HEK293 (cell line): ENCODE data around the gene SH2B3.

Experiments used
- CTCF ChIA-PET: fragments of 350-600 bp; formaldehyde crosslinking; extraction: SDS; loops from one replicate; lab custom pipeline; 2021; ENCODE audit warnings: antibody characterized with exemption; lab: Yijun Ruan, JAX
- POLR2A ChIA-PET: fragments of 300-600 bp; formaldehyde crosslinking; extraction: SDS; loops from one replicate; lab custom pipeline; 2020; ENCODE audit warnings: antibody characterized with exemption, inconsistent platforms; lab: Yijun Ruan, JAX
- H3K27ac ChIP-seq: fragments of 200-500 bp; sonication (Bioruptor generic); 2 replicates; pipeline ENCODE4 v1.5.1; 2014; ENCODE audit warnings: low read depth, low read length, control low read depth, inconsistent platforms; ENCODE audit errors: extremely low read depth
- H3K36me3 ChIP-seq, 2 experiments: fragments of 200-500 bp in 1 of 2; sonication (Bioruptor generic) in 1 of 2; 1 replicate in 1 of 2; 2 replicates in 1 of 2; pipeline ENCODE4 v1.5.1; 2014 to 2017; ENCODE audit warnings: inconsistent platforms in 2 of 2, low read length in 2 of 2; ENCODE audit not compliant: control insufficient read depth in 2 of 2, insufficient read depth in 1 of 2
- H3K4me1 ChIP-seq: fragments of 200-500 bp; sonication (Bioruptor generic); 2 replicates; pipeline ENCODE4 v1.5.1; 2014; ENCODE audit warnings: mild to moderate bottlenecking, low read length, inconsistent platforms; ENCODE audit not compliant: control insufficient read depth, insufficient read depth
- H3K4me3 ChIP-seq: 2 replicates; pipeline ENCODE4 v1.5.1; 2011; ENCODE audit warnings: low read depth, mild to moderate bottlenecking, control low read depth, low read length, moderate library complexity
- H3K9me3 ChIP-seq: fragments of 200-500 bp; sonication (Bioruptor generic); 2 replicates; pipeline ENCODE4 v1.5.1; 2014; ENCODE audit warnings: low read depth, low read length, inconsistent platforms; ENCODE audit not compliant: control insufficient read depth, insufficient read depth
- BCL6B ChIP-seq: fragments of 450-650 bp; formaldehyde crosslinking; IDR thresholded peaks from 2 replicates; pipeline ENCODE4 v1.5.1; 2017; ENCODE audit warnings: missing biosample characterization, missing genetic modification characterization
- EGR2 ChIP-seq: fragments of 450-650 bp; formaldehyde crosslinking; IDR thresholded peaks from 2 replicates; pipeline ENCODE4 v1.5.1; 2016; ENCODE audit warnings: low read depth, missing biosample characterization, missing genetic modification characterization
- HIC1 ChIP-seq: fragments of 450-650 bp; formaldehyde crosslinking; IDR thresholded peaks from 2 replicates; pipeline ENCODE4 v1.5.1; 2016; ENCODE audit warnings: missing biosample characterization, missing genetic modification characterization
- HOXC10 ChIP-seq: sonication (generic); formaldehyde crosslinking; IDR thresholded peaks from 2 replicates; pipeline ENCODE4 v1.8.1; 2023; ENCODE audit warnings: mild to moderate bottlenecking, missing genetic modification reagents
- MYNN ChIP-seq: fragments of 450-650 bp; formaldehyde crosslinking; IDR thresholded peaks from 2 replicates; pipeline ENCODE4 v1.5.1; 2016; ENCODE audit warnings: missing biosample characterization, missing genetic modification characterization, borderline replicate concordance
- TSHZ1 ChIP-seq: fragments of 450-650 bp; formaldehyde crosslinking; IDR thresholded peaks from 2 replicates; pipeline ENCODE4 v1.5.1; 2016; ENCODE audit warnings: missing biosample characterization, missing genetic modification characterization, borderline replicate concordance
- WT1 ChIP-seq: fragments of 450-650 bp; formaldehyde crosslinking; IDR thresholded peaks from 2 replicates; pipeline ENCODE4 v1.5.1; 2016; ENCODE audit warnings: missing biosample characterization, missing genetic modification characterization
- YY1 ChIP-seq: fragments of 450-650 bp; formaldehyde crosslinking; IDR thresholded peaks from 2 replicates; pipeline ENCODE4 v1.5.1; 2018; ENCODE audit warnings: missing biosample characterization, missing genetic modification characterization
- ZFHX2 ChIP-seq: fragments of 450-650 bp; formaldehyde crosslinking; conservative IDR thresholded peaks from 2 replicates; pipeline ENCODE4 v1.5.1; 2016; ENCODE audit warnings: missing biosample characterization, missing genetic modification characterization
- ZIC2 ChIP-seq: fragments of 450-650 bp; formaldehyde crosslinking; IDR thresholded peaks from 2 replicates; pipeline ENCODE4 v1.5.1; 2016; ENCODE audit warnings: missing biosample characterization, missing genetic modification characterization
- ZNF248 ChIP-seq: fragments of 450-650 bp; formaldehyde crosslinking; IDR thresholded peaks from 2 replicates; pipeline ENCODE4 v1.5.1; 2017; ENCODE audit warnings: missing biosample characterization, missing genetic modification characterization
- ZNF274 ChIP-seq, 2 experiments: fragments of 200-500 bp in 1 of 2; fragments of 450-650 bp in 1 of 2; sonication (Bioruptor generic) in 1 of 2; formaldehyde crosslinking in 1 of 2; IDR thresholded peaks; 2 replicates each; pipeline versions ENCODE4 v1.5.1 to v1.6.1; 2014 to 2016; ENCODE audit warnings: borderline replicate concordance in 1 of 2, inconsistent platforms in 1 of 2, low read length in 1 of 2, missing biosample characterization in 1 of 2, missing genetic modification characterization in 1 of 2
- ZNF398 ChIP-seq: fragments of 450-650 bp; formaldehyde crosslinking; IDR thresholded peaks from 2 replicates; pipeline ENCODE4 v1.5.1; 2017; ENCODE audit warnings: missing biosample characterization, missing genetic modification characterization
- ZNF416 ChIP-seq: fragments of 450-650 bp; formaldehyde crosslinking; IDR thresholded peaks from 2 replicates; pipeline ENCODE4 v1.5.1; 2016; ENCODE audit warnings: missing biosample characterization, missing genetic modification characterization
- ZNF449 ChIP-seq: fragments of 450-650 bp; formaldehyde crosslinking; IDR thresholded peaks from 2 replicates; pipeline ENCODE4 v1.5.1; 2017; ENCODE audit warnings: missing biosample characterization, mild to moderate bottlenecking, missing genetic modification characterization, moderate library complexity
- ZNF610 ChIP-seq: fragments of 450-650 bp; formaldehyde crosslinking; IDR thresholded peaks from 2 replicates; pipeline ENCODE4 v1.5.1; 2016; ENCODE audit warnings: missing biosample characterization, missing genetic modification characterization, borderline replicate concordance
- ZNF654 ChIP-seq: fragments of 450-650 bp; formaldehyde crosslinking; IDR thresholded peaks from 2 replicates; pipeline ENCODE4 v1.5.1; 2016; ENCODE audit warnings: low read depth, missing biosample characterization, missing genetic modification characterization
- ZNF658 ChIP-seq: fragments of 450-650 bp; formaldehyde crosslinking; IDR thresholded peaks from 2 replicates; pipeline ENCODE4; 2016; ENCODE audit warnings: missing biosample characterization, missing genetic modification characterization
- ZNF701 ChIP-seq: fragments of 450-650 bp; formaldehyde crosslinking; IDR thresholded peaks from 2 replicates; pipeline ENCODE4 v1.5.1; 2016; ENCODE audit warnings: missing biosample characterization, missing genetic modification characterization
- ZNF777 ChIP-seq: fragments of 450-650 bp; formaldehyde crosslinking; IDR thresholded peaks from 2 replicates; pipeline ENCODE4 v1.5.1; 2017; ENCODE audit warnings: missing biosample characterization, missing genetic modification characterization, borderline replicate concordance
- ZNF792 ChIP-seq: fragments of 450-650 bp; formaldehyde crosslinking; IDR thresholded peaks from 2 replicates; pipeline ENCODE4 v1.5.1; 2016; ENCODE audit warnings: missing biosample characterization, missing genetic modification characterization

Gene SH2B3

GRCh38 chr12:111413442-111414086 lies 7.8 kb downstream of the SH2B3 start:
- ChIA-PET CTCF (interaction anchor here (1.4 to 4.5 kb wide), 2 partner anchors 17 to 38 kb away, joined by 6 to 24 read pairs; no protein-coding TSS in a partner anchor), POLR2A (interaction anchor here (0.6 kb wide), 1 partner anchor 66 kb away, joined by 13 read pairs; no protein-coding TSS in a partner anchor)
- H3K4me1 ChIP-seq: 0 out of 2 replicates have a peak, but pooled peaks cover 4% of the 10 kb centered on the region
- H3K27ac ChIP-seq: no peak overlapping the region
- H3K9me3 ChIP-seq: no peaks in the 10 kb centered on the region
- H3K4me3 ChIP-seq: no peak overlapping the region
- H3K36me3 ChIP-seq: no peaks in the 10 kb centered on the region
- TF ChIP-seq ZNF658 (tag by site-specific recombination): no peak
- TF ChIP-seq ZNF610: no peak
- TF ChIP-seq EGR2 (tag by site-specific recombination): peak; percentile 71
- no peak for TF ChIP-seq WT1 (tag by site-specific recombination)
- no peak for TF ChIP-seq YY1 (tag by site-specific recombination)
- TF ChIP-seq ZNF398: no peak
- 0 out of 2 replicates have a peak, but pooled peaks have one; percentile 8 for TF ChIP-seq HIC1
- no peak for TF ChIP-seq ZNF248 (tag by site-specific recombination)
- no peak for TF ChIP-seq ZNF274 (IDR thresholded peaks at IDR 0.05; ENCODE audit: low read length)
- TF ChIP-seq ZNF274 (tag by site-specific recombination; IDR thresholded peaks at IDR 0.05; ENCODE audit: borderline replicate concordance): no peak
- no peak for TF ChIP-seq BCL6B
- TF ChIP-seq ZIC2 (tag by site-specific recombination): no peak
- no peak for TF ChIP-seq MYNN
- no peak for TF ChIP-seq ZNF416 (tag by site-specific recombination)
- TF ChIP-seq ZNF449 (tag by site-specific recombination): 0 out of 2 replicates have a peak, but pooled peaks have one; percentile 46
- peak; percentile 68 for TF ChIP-seq ZFHX2
- TF ChIP-seq ZNF792 (tag by site-specific recombination): 0 out of 2 replicates have a peak, but pooled peaks have one; percentile 66
- TF ChIP-seq ZNF654 (tag by site-specific recombination): no peak
- TF ChIP-seq ZNF777 (tag by site-specific recombination): no peak
- TF ChIP-seq ZNF701 (tag by site-specific recombination): no peak
- TF ChIP-seq TSHZ1 (tag by site-specific recombination): no peak
- no peak for TF ChIP-seq HOXC10 (CRISPR knock-in tag)
